ENCODE results near the gene OR2T35.

- TF ChIP-seq CTCF (conservative IDR thresholded peaks at IDR 0.05; ENCODE audit: low read depth, low read length) (no peak), EZH2phosphoT487 (IDR thresholded peaks at IDR 0.05; ENCODE audit: borderline replicate concordance, low read length) (no peak), EZH2 (IDR thresholded peaks at IDR 0.05; ENCODE audit: low read length, unreplicated experiment) (no peak)
These were observed 33.1 kb downstream of the OR2T35 start for GRCh38 chr1:248611883-248612414.

Data from PC-3 (cell line).